Sigmoid colon (tissue), 7 donors: ENCODE results near the gene CAMK2N1. TPM values are rescaled to one million over a fixed set of nuclear protein-coding genes. Genes with fewer than 3 reads are reported as not detected.
A peak's percentile ranks its signal among the peaks of the same experiment; 100 is the strongest.

Source experiments
- DNase-seq: peaks from one replicate; pipeline ENCODE4 v3.0.0-alpha.2; 2019
- H3K27ac ChIP-seq, 4 donors: fragments of 200-600 bp; sonication (generic); one replicate each; pipeline ENCODE4 v1.5.1; 2016 to 2019; ENCODE audit warnings: mild to moderate bottlenecking in 1 of 4
- H3K27me3 ChIP-seq, 3 donors: fragments of 200-600 bp; sonication (generic); one replicate each; pipeline ENCODE4 v1.5.1; 2019; ENCODE audit warnings: mild to moderate bottlenecking in 1 of 3
- H3K36me3 ChIP-seq, 4 donors: fragments of 200-600 bp; sonication (generic); one replicate each; pipeline ENCODE4 v1.5.1; 2016 to 2019
- H3K4me1 ChIP-seq, 4 donors: fragments of 200-600 bp; sonication (generic); one replicate each; pipeline ENCODE4 v1.5.1; 2017 to 2019
- H3K4me3 ChIP-seq, 4 donors: fragments of 200-600 bp; sonication (generic); one replicate each; pipeline ENCODE4 v1.5.1; 2017 to 2019; ENCODE audit warnings: mild to moderate bottlenecking in 2 of 4, moderate library complexity in 1 of 4
- H3K9me3 ChIP-seq, 4 donors: fragments of 200-600 bp in 3 of 4; sonication (generic) in 3 of 4; one replicate each; pipeline versions ENCODE4 v1.5.1 to v1.6.1; 2013 to 2019
- CTCF ChIP-seq, 4 experiments: fragments of 450-650 bp in 3 of 4; fragments of 200-600 bp in 1 of 4; IDR thresholded peaks; one replicate each; pipeline ENCODE4 v1.5.1; 2016 to 2019; ENCODE audit warnings: antibody characterized with exemption in 4 of 4, mild to moderate bottlenecking in 3 of 4, moderate library complexity in 2 of 4
- EP300 ChIP-seq, 4 donors: sonication (generic); formaldehyde crosslinking; IDR thresholded peaks; one replicate each; pipeline ENCODE4 v1.6.1; 2017; ENCODE audit warnings: antibody characterized with exemption in 4 of 4
- POLR2A ChIP-seq, 2 donors: fragments of 450-650 bp; IDR thresholded peaks; one replicate each; pipeline ENCODE4 v1.6.1; 2016; ENCODE audit warnings: antibody characterized with exemption in 2 of 2, mild to moderate bottlenecking in 2 of 2, moderate library complexity in 2 of 2
- POLR2AphosphoS5 ChIP-seq, 4 donors: sonication (generic); formaldehyde crosslinking; IDR thresholded peaks; one replicate each; pipeline ENCODE4 v1.6.1; 2017; ENCODE audit warnings: antibody characterized with exemption in 4 of 4
- WGBS, 2 donors: extraction: QIAGEN DNeasy Blood & Tissue Kit; methylation state at CpG; one replicate each; pipeline ENCODE4 v1.1.7; 2013; 5-methylcytosine and 5-hydroxymethylcytosine counted together
- intact Hi-C: fragments of 100-400 bp; cut with DNase I; formaldehyde crosslinking; loops from one replicate; pipeline ENCODE4 v1.15.1; 2023
- polyA plus RNA-seq, 3 donors: library from polyadenylated mRNA; stranded (reverse); fragments of 200-250 nt; gene quantifications; one replicate each; pipeline ENCODE4 v1.2.3, GENCODE V29; 2013
- total RNA-seq, 4 donors: library from RNA; depleted of rRNA; stranded (reverse); fragments of >200 nt; gene quantifications; one replicate each; pipeline ENCODE4 v1.1.0, GENCODE V29; 2016
- donor health status: healthy with polysubstance abuse.
- donor health status: Bipolar disorder and iron deficiency.
- donor health status: healthy.

Gene CAMK2N1
- total and polyA plus RNA-seq, 7 donors, result 18.3 to 247 (median 31.9) TPM

DNA sequence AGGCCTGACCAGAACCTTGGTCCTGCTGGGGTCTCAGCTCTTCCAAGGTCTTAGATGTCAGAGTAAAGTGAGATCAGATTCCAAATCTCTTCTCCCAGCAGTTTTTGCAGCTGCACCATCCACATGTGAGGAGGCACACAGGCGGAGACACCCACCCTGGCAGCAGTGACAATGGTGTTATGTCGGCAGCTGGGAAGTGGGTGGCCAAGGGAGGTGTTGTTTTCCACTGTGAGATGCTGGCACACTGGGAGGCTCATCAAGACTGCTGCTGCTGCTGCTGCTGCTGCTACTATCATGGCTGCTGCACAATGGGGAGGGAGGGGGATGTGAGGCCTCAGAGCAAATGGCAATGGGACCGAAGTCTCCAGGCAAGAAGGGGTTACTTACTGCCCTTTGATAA lies 23.6 kb downstream of the CAMK2N1 start:
- H3K4me3 ChIP-seq, result no peak overlapping the region
- DNase-seq, result no peak
- H3K9me3 ChIP-seq, result no peaks in the 10 kb centered on the region
- intact Hi-C loops, result no loop called here
- no peak overlapping the region for H3K27ac ChIP-seq
- no peaks in the 10 kb centered on the region for H3K4me1 ChIP-seq
- no peaks in the 10 kb centered on the region for H3K36me3 ChIP-seq
- TF ChIP-seq CTCF (IDR thresholded peaks at IDR 0.05), result no peak
- no peak for TF ChIP-seq EP300 (IDR thresholded peaks at IDR 0.05)
- no peak for TF ChIP-seq POLR2A (IDR thresholded peaks at IDR 0.05)
- TF ChIP-seq POLR2AphosphoS5 (IDR thresholded peaks at IDR 0.05), result no peak
- no peaks in the 10 kb centered on the region for H3K27me3 ChIP-seq
- 87 to 94% methylated on average over 3 of the region's 3 CpGs for WGBS, 2 donors

DNA sequence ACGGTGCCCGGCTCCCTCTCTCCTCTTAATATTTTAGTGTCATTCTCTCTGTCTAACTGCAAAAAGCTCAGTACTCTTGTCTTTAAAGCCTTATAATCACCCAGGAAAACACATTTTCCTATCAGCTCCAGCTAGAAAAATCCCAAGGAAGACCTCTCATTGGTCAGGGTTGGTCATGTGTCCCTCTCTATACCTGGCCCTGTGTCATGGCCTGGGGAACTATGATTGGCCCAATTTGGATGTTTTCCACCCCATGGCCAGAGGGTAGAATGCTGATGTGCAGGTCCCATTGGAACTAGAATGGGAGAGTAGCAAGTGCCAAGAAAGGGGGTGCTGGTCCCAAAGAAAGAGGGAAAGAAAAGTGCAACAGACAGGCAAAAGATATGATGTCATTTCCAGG lies 27.3 kb downstream of the CAMK2N1 start:
- intact Hi-C loops, result no loop called here
- Histone ChIP-seq H3K36me3 (no peaks in the 10 kb centered on the region), H3K27ac (no peak overlapping the region), H3K27me3 (no peaks in the 10 kb centered on the region), H3K4me1 (no peaks in the 10 kb centered on the region), H3K4me3 (no peak overlapping the region), H3K9me3 (no peaks in the 10 kb centered on the region)
- TF ChIP-seq POLR2AphosphoS5 (IDR thresholded peaks at IDR 0.05) (no peak), EP300 (IDR thresholded peaks at IDR 0.05) (no peak), POLR2A (IDR thresholded peaks at IDR 0.05) (no peak), CTCF (IDR thresholded peaks at IDR 0.05) (no peak)
- DNase-seq, result no peak
- 91 to 96% methylated on average over 2 of the region's 2 CpGs for WGBS, 2 donors

GRCh38 chr1:20454004-20454403 lies 32.0 kb downstream of the CAMK2N1 start:
- H3K27me3 ChIP-seq, result peaks cover 0 to 6% (median 4%) of the 10 kb centered on the region in 3 donors

GRCh38 chr1:20449735-20450311 lies 36.2 kb downstream of the CAMK2N1 start:
- H3K27ac ChIP-seq, result no peak overlapping the region
- no peaks in the 10 kb centered on the region for H3K9me3 ChIP-seq
- whole genome bisulfite sequencing, 2 donors, result 70 to 75% methylated on average over 4 of the region's 4 CpGs
- TF ChIP-seq CTCF (IDR thresholded peaks at IDR 0.05) (no peak), POLR2AphosphoS5 (IDR thresholded peaks at IDR 0.05) (no peak), EP300 (IDR thresholded peaks at IDR 0.05) (no peak), POLR2A (IDR thresholded peaks at IDR 0.05) (no peak)
- intact Hi-C loops, result no loop called here
- no peaks in the 10 kb centered on the region for H3K36me3 ChIP-seq
- H3K27me3 ChIP-seq, result peaks cover 0 to 6% (median 4%) of the 10 kb centered on the region in 3 donors
- no peak overlapping the region for H3K4me3 ChIP-seq
- no peaks in the 10 kb centered on the region for H3K4me1 ChIP-seq
- DNase-seq, result no peak

More at GRCh38 chr1:20454004-20454403, 32.0 kb downstream of the CAMK2N1 start:
- 91 to 93% methylated on average over 4 of the region's 4 CpGs for WGBS, 2 donors
- intact Hi-C loops, result no loop called here
- TF ChIP-seq POLR2AphosphoS5 (IDR thresholded peaks at IDR 0.05) (no peak), CTCF (IDR thresholded peaks at IDR 0.05) (peak in 1 of 4 experiments; percentile 6)
- DNase-seq, result no peak
- Histone ChIP-seq H3K27ac (no peak overlapping the region), H3K4me1 (no peaks in the 10 kb centered on the region), H3K9me3 (no peaks in the 10 kb centered on the region), H3K4me3 (no peak overlapping the region), H3K36me3 (no peaks in the 10 kb centered on the region)

- 43 to 65% methylated on average over 9 of the region's 9 CpGs for whole genome bisulfite sequencing, 2 donors
- no peaks in the 10 kb centered on the region for H3K36me3 ChIP-seq
- intact Hi-C loops, result no loop called here
- no peak overlapping the region for H3K4me3 ChIP-seq
- no peaks in the 10 kb centered on the region for H3K9me3 ChIP-seq
- H3K27me3 ChIP-seq, result peaks cover 0 to 6% (median 4%) of the 10 kb centered on the region in 3 donors
- H3K4me1 ChIP-seq, result no peaks in the 10 kb centered on the region
- TF ChIP-seq CTCF (IDR thresholded peaks at IDR 0.05), result no peak
- no peak for TF ChIP-seq POLR2AphosphoS5 (IDR thresholded peaks at IDR 0.05)
- TF ChIP-seq POLR2A (IDR thresholded peaks at IDR 0.05), result no peak
- no peak for TF ChIP-seq EP300 (IDR thresholded peaks at IDR 0.05)
- no peak for DNase-seq
- H3K27ac ChIP-seq, result no peak overlapping the region
Measured at GRCh38 chr1:20448671-20449071, 37.3 kb downstream of the CAMK2N1 start.
